Endothelial cell of umbilical vein (primary cell): ENCODE data around the gene THG1L. TPM values are rescaled to one million over a fixed set of nuclear protein-coding genes. Genes with fewer than 3 reads are reported as not detected.

Source experiments
- BruUV-seq: library from RNA; stranded (reverse); fragments of 400-500 nt; replicated peaks from 2 replicates; lab custom pipeline; 2021; lab: Mats Ljungman, UMichigan
- CTCF ChIA-PET: fragments of 300-600, 350-600 bp; sonication (Branson Sonifier 250); formaldehyde crosslinking; loops from one replicate; lab custom pipeline; 2021; ENCODE audit warnings: antibody characterized with exemption, inconsistent platforms; lab: Charles Lee
- POLR2A ChIA-PET: fragments of 300-600, 350-600 bp; sonication (Branson Sonifier 250); formaldehyde crosslinking; loops from one replicate; lab custom pipeline; 2021; ENCODE audit warnings: antibody characterized with exemption, inconsistent platforms; lab: Charles Lee
- DNase-seq: peaks from one replicate; pipeline ENCODE4 v3.0.0-alpha.2; 2011; ENCODE audit warnings: low read depth, low spot score
- FAIRE-seq: peaks from 2 replicates; lab custom pipeline; 2011; peaks lifted over from hg19 to GRCh38; lab: Jason Lieb, UNC
- H2AFZ ChIP-seq: 2 replicates; pipeline ENCODE4 v1.6.0; 2012; ENCODE audit warnings: low read depth, low read length, control low read depth, inconsistent platforms
- H3K27ac ChIP-seq: 2 replicates; pipeline ENCODE4 v1.5.1; 2011; ENCODE audit warnings: low read depth, mild to moderate bottlenecking, control low read depth, low read length, moderate library complexity; ENCODE audit not compliant: insufficient read depth
- H3K27me3 ChIP-seq, 2 experiments: 2 replicates each; pipeline versions ENCODE4 v1.6.0 to v1.6.1; 2011; ENCODE audit warnings: low read length in 2 of 2, mixed read lengths in 1 of 2; ENCODE audit not compliant: control insufficient read depth in 2 of 2, insufficient read depth in 2 of 2
- H3K36me3 ChIP-seq, 2 experiments: 2 replicates in 1 of 2; 3 replicates in 1 of 2; pipeline ENCODE4 v1.5.1; 2011; ENCODE audit warnings: low read length in 2 of 2, mild to moderate bottlenecking in 1 of 2, moderate library complexity in 1 of 2; ENCODE audit not compliant: control insufficient read depth in 2 of 2, insufficient read depth in 2 of 2; ENCODE audit errors: extremely low read depth in 1 of 2
- H3K4me1 ChIP-seq: 3 replicates; pipeline ENCODE4 v1.5.1; 2011; ENCODE audit warnings: mild to moderate bottlenecking, low read length; ENCODE audit not compliant: control insufficient read depth, insufficient read depth; ENCODE audit errors: extremely low read depth
- H3K4me2 ChIP-seq: 2 replicates; pipeline ENCODE4 v1.6.1; 2011; ENCODE audit warnings: low read length, control low read depth, mixed read lengths; ENCODE audit not compliant: insufficient read depth
- H3K4me3 ChIP-seq, 3 experiments: fragments of 200-600 bp in 1 of 3; sonication (generic), shearing (Covaris generic) in 1 of 3; replicated peaks in 1 of 3; 2 replicates each; pipeline ENCODE4 v1.5.1; 2011 to 2016; ENCODE audit warnings: control low read depth in 3 of 3, low read length in 3 of 3, mild to moderate bottlenecking in 2 of 3, inconsistent platforms in 1 of 3, low read depth in 1 of 3, moderate library complexity in 1 of 3; ENCODE audit not compliant: insufficient read depth in 1 of 3
- H3K79me2 ChIP-seq: 2 replicates; pipeline ENCODE4 v1.6.0; 2012; ENCODE audit warnings: low read length, inconsistent platforms; ENCODE audit not compliant: control insufficient read depth, insufficient read depth
- H3K9ac ChIP-seq: replicated peaks from 2 replicates; pipeline ENCODE3; 2011; ENCODE audit warnings: low read length, control low read depth; ENCODE audit not compliant: insufficient read depth; ENCODE audit errors: extremely low read depth
- H3K9me1 ChIP-seq: replicated peaks from 3 replicates; pipeline ENCODE4 v1.6.0; 2011; ENCODE audit warnings: mild to moderate bottlenecking, low read length; ENCODE audit not compliant: control insufficient read depth, insufficient read depth; ENCODE audit errors: extremely low read depth
- H3K9me3 ChIP-seq: replicated peaks from 2 replicates; pipeline ENCODE4 v1.5.1; 2012; ENCODE audit warnings: low read length, inconsistent platforms; ENCODE audit not compliant: control insufficient read depth, insufficient read depth
- H4K20me1 ChIP-seq: replicated peaks from 2 replicates; pipeline ENCODE3; 2011; ENCODE audit warnings: mild to moderate bottlenecking, low read length; ENCODE audit not compliant: control insufficient read depth, insufficient read depth; ENCODE audit errors: extremely low read depth
- EZH2 ChIP-seq: IDR thresholded peaks from 2 replicates; pipeline ENCODE4 v1.6.1; 2012; ENCODE audit warnings: borderline replicate concordance, low read depth, mild to moderate bottlenecking, moderate library complexity, low read length, inconsistent platforms; ENCODE audit not compliant: severe bottlenecking
- FOS ChIP-seq: IDR thresholded peaks from 2 replicates; pipeline ENCODE4 v1.6.1; 2011; ENCODE audit warnings: mild to moderate bottlenecking, low read length, moderate library complexity, borderline replicate concordance; ENCODE audit not compliant: insufficient read depth
- GATA2 ChIP-seq: IDR thresholded peaks from 2 replicates; pipeline ENCODE4 v1.7.0; 2011; ENCODE audit warnings: low read depth, mild to moderate bottlenecking, moderate library complexity, mixed read lengths, low read length; ENCODE audit not compliant: insufficient read length, insufficient read depth
- JUN ChIP-seq: IDR thresholded peaks from 2 replicates; pipeline ENCODE4 v1.6.1; 2011; ENCODE audit warnings: borderline replicate concordance, low read depth; ENCODE audit not compliant: insufficient read length, insufficient read depth
- MYC ChIP-seq: IDR thresholded peaks from one replicate; pipeline ENCODE4 v1.6.1; 2011; ENCODE audit warnings: mild to moderate bottlenecking, low read depth, low read length
- POLR2A ChIP-seq: IDR thresholded peaks from 2 replicates; pipeline ENCODE4 v1.6.1; 2012; ENCODE audit warnings: low read depth, mild to moderate bottlenecking, control low read depth, low read length
- POLR2AphosphoS5 ChIP-seq: IDR thresholded peaks from 2 replicates; pipeline ENCODE4 v1.6.1; 2012; ENCODE audit warnings: low read depth, mild to moderate bottlenecking, control low read depth, low read length, moderate library complexity; ENCODE audit not compliant: insufficient read depth
- dilution Hi-C: fragments of 300-500 bp; cut with MboI; formaldehyde crosslinking; loops from one replicate; pipeline ENCODE4 v1.15.0; 2019; ENCODE audit warnings: low sequenced_read_pairs; ENCODE audit not compliant: extremely low pct_ligation_motif_present
- intact Hi-C: fragments of 100-400 bp; cut with micrococcal nuclease; formaldehyde crosslinking; loops from one replicate; pipeline ENCODE4 v1.10.0; 2022
- polyA plus RNA-seq, 4 experiments: library from polyadenylated mRNA; depleted of rRNA in 3 of 4; stranded (reverse) in 3 of 4; unstranded in 1 of 4; fragments of >200 nt; gene quantifications; 2 replicates each; pipeline versions ENCODE4 v1.2.1 to v1.2.3, GENCODE V29; 2011 to 2012; ENCODE audit warnings: missing spikeins in 1 of 4
- total RNA-seq: library from RNA; stranded (reverse); gene quantifications from 2 replicates; pipeline ENCODE4 v1.2.3, GENCODE V29; 2021
- TF ChIP-seq, protein P1 (sequence below): IDR thresholded peaks from 2 replicates; pipeline ENCODE4 v1.6.1; 2011; ENCODE audit not compliant: insufficient read depth, insufficient read length
- TF ChIP-seq, protein P2 (sequence below), 2 donors: IDR thresholded peaks; 1 replicate in 1 of 2; 2 replicates in 1 of 2; pipeline ENCODE4 v1.5.1; 2011; ENCODE audit warnings: low read length in 2 of 2, mild to moderate bottlenecking in 2 of 2, moderate library complexity in 2 of 2, control low read depth in 1 of 2, inconsistent platforms in 1 of 2, low read depth in 1 of 2; ENCODE audit not compliant: insufficient read depth in 1 of 2; ENCODE audit errors: extremely low read depth in 1 of 2

Gene THG1L
- total and polyA plus RNA-seq, 2 donors (not counting 3 experiments of a cell fraction or from before 2014, with no cell fraction given), result 4.4 to 7.6 TPM

DNA sequence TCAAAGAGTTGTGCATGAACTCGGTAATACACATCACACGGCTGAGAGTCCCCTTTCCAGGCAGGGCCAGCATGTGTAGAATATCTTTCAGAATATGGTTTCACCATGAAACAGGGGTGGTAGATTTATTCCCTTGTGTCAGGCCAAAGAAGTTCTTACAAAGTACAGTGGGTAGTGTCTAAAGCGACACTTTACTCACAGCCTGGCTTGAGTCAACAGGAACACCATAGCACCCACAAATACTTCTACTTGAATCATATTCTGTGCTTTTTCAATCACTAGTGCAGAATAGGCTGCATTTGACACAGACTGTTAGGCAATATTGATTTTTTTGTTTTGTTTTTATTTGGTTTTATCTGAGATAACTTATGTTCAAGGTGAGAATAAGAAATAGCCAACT is 24.9 kb downstream of the THG1L start:
- dilution Hi-C loops (no loop called here), intact Hi-C loops (no loop called here)
- no TSS peak for BruUV-seq
- ChIA-PET CTCF (interaction anchor here (1.6 kb wide), 1 partner anchor 13 kb away, joined by 4 read pairs; the partner anchor contains the start of gene LSM11), POLR2A (no interaction called here)
- H3K27ac ChIP-seq, result no peak overlapping the region
- DNase-seq (no peak), FAIRE-seq (no peak)
- H3K4me1 ChIP-seq, result no peaks in the 10 kb centered on the region
- no peak overlapping the region for H2AFZ ChIP-seq
- no peak overlapping the region for H3K4me2 ChIP-seq
- H4K20me1 ChIP-seq, result no peaks in the 10 kb centered on the region
- no peaks in the 10 kb centered on the region for H3K9me3 ChIP-seq
- no peaks in the 10 kb centered on the region for H3K79me2 ChIP-seq
- H3K4me3 ChIP-seq, result no peak overlapping the region
- H3K9me1 ChIP-seq, result no peaks in the 10 kb centered on the region
- peaks cover 5 to 11% of the 10 kb centered on the region in 2 experiments for H3K36me3 ChIP-seq
- H3K27me3 ChIP-seq, result no peaks in the 10 kb centered on the region
- no peak for TF ChIP-seq MYC
- TF ChIP-seq JUN, result no peak
- TF ChIP-seq EZH2, result no peak
- TF ChIP-seq, protein P1, sequence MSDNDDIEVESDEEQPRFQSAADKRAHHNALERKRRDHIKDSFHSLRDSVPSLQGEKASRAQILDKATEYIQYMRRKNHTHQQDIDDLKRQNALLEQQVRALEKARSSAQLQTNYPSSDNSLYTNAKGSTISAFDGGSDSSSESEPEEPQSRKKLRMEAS, result no peak
- no peak for TF ChIP-seq POLR2AphosphoS5
- no peak for TF ChIP-seq GATA2
- TF ChIP-seq, protein P2, sequence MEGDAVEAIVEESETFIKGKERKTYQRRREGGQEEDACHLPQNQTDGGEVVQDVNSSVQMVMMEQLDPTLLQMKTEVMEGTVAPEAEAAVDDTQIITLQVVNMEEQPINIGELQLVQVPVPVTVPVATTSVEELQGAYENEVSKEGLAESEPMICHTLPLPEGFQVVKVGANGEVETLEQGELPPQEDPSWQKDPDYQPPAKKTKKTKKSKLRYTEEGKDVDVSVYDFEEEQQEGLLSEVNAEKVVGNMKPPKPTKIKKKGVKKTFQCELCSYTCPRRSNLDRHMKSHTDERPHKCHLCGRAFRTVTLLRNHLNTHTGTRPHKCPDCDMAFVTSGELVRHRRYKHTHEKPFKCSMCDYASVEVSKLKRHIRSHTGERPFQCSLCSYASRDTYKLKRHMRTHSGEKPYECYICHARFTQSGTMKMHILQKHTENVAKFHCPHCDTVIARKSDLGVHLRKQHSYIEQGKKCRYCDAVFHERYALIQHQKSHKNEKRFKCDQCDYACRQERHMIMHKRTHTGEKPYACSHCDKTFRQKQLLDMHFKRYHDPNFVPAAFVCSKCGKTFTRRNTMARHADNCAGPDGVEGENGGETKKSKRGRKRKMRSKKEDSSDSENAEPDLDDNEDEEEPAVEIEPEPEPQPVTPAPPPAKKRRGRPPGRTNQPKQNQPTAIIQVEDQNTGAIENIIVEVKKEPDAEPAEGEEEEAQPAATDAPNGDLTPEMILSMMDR (IDR thresholded peaks at IDR 0.05; ENCODE audit: extremely low read depth in 1 of 2, insufficient read depth in 1 of 2, low read depth in 1 of 2, low read length in 2 of 2), result no peak
- TF ChIP-seq FOS, result no peak
- no peak for TF ChIP-seq POLR2A
- no peak overlapping the region for H3K9ac ChIP-seq
